Activated CD8-positive, alpha-beta T cell treated with anti-CD3 and anti-CD28 coated beads for 36 hours (primary cell): ENCODE results near the gene OXGR1. TPM values are rescaled to one million over a fixed set of nuclear protein-coding genes. Genes with fewer than 3 reads are reported as not detected.

Experiments used
- ATAC-seq: fragments of 200-7000 bp; cut with Tn5 transposase; one replicate; pipeline ENCODE4 v1.10.0; 2021; ENCODE audit warnings: mild to moderate bottlenecking, moderate library complexity
- CTCF ChIA-PET: fragments of 350-600 bp; sonication (Branson Sonifier 250); formaldehyde crosslinking; loops from one replicate; lab custom pipeline; 2021; ENCODE audit warnings: antibody characterized with exemption; lab: Charles Lee
- POLR2A ChIA-PET: fragments of 350-600 bp; sonication (Branson Sonifier 250); formaldehyde crosslinking; loops from one replicate; lab custom pipeline; 2021; ENCODE audit warnings: antibody characterized with exemption; lab: Charles Lee
- DNase-seq: peaks from one replicate; pipeline ENCODE4 v3.0.0-alpha.2; 2020
- H3K27ac Mint-ChIP-seq: one replicate; pipeline ENCODE4 v1.8.0; 2021; ENCODE audit warnings: mild to moderate bottlenecking, mixed read lengths
- H3K27me3 Mint-ChIP-seq: one replicate; pipeline ENCODE4 v1.8.0; 2021; ENCODE audit warnings: mixed read lengths
- H3K36me3 Mint-ChIP-seq: one replicate; pipeline ENCODE4 v1.8.0; 2021; ENCODE audit warnings: low read depth, mixed read lengths
- H3K4me1 Mint-ChIP-seq: one replicate; pipeline ENCODE4 v1.8.0; 2021; ENCODE audit warnings: low read depth, mixed read lengths
- H3K4me3 Mint-ChIP-seq: one replicate; pipeline ENCODE4 v1.8.0; 2021; ENCODE audit warnings: mild to moderate bottlenecking, moderate library complexity, mixed read lengths
- H3K9me3 Mint-ChIP-seq: one replicate; pipeline ENCODE4 v1.8.0; 2021; ENCODE audit warnings: mixed read lengths
- intact Hi-C: fragments of 100-400 bp; cut with micrococcal nuclease; formaldehyde crosslinking; loops from one replicate; pipeline ENCODE4 v1.10.0; 2022
- total RNA-seq, 2 experiments: library from RNA; stranded (reverse); gene quantifications; one replicate each; pipeline ENCODE4 v1.2.3, GENCODE V29; 2021
- TF ChIP-seq, protein P1 (sequence below): fragments of 200-600 bp; IDR thresholded peaks from one replicate; pipeline ENCODE4 v1.8.0; 2022; ENCODE audit warnings: antibody characterized with exemption, mild to moderate bottlenecking

OXGR1 gene
- total RNA-seq, 2 experiments from 2014 or later = not detected

DNA sequence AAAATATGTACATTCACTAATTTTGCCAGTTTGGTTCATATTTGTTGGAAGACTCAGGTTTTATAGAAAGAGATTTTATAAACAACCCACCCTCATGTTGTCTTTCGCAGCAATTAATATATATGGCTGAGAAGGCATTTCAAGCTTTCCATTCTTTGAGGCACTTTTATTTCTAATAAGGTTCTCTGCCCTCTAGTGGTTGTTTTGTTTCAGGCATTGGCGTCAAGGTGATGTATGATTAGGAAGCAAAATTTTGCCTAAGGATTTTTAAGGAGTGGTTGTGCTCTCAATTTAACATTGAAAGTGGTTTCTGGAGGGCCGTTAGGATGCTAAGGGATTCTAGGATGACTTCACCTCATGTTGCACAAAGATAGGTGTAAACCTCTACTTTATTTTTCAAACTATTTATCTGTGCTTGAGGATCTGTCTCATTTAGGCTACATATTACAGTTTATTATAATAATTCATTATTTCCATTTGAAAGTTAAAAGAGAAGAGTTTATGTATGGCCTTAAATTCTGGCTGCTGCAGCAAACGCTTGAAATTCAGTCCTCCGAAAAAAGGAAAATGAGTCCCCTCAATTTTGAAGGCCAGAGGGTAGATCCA is 35.9 kb downstream of the OXGR1 start:
- no peaks in the 10 kb centered on the region for H3K9me3 Mint-ChIP-seq
- H3K36me3 Mint-ChIP-seq = no peaks in the 10 kb centered on the region
- intact Hi-C loops = no loop called here
- H3K4me1 Mint-ChIP-seq = no peaks in the 10 kb centered on the region
- ATAC-seq (no peak), DNase-seq (peak; percentile 9)
- ChIA-PET CTCF (interaction anchor here (0.6 to 1.8 kb wide), 9 partner anchors 9 to 136 kb away, joined by 3 to 6 read pairs (median 3); no protein-coding TSS in a partner anchor), POLR2A (no interaction called here)
- H3K27me3 Mint-ChIP-seq = no peaks in the 10 kb centered on the region
- H3K4me3 Mint-ChIP-seq = no peak overlapping the region
- TF ChIP-seq, protein P1, sequence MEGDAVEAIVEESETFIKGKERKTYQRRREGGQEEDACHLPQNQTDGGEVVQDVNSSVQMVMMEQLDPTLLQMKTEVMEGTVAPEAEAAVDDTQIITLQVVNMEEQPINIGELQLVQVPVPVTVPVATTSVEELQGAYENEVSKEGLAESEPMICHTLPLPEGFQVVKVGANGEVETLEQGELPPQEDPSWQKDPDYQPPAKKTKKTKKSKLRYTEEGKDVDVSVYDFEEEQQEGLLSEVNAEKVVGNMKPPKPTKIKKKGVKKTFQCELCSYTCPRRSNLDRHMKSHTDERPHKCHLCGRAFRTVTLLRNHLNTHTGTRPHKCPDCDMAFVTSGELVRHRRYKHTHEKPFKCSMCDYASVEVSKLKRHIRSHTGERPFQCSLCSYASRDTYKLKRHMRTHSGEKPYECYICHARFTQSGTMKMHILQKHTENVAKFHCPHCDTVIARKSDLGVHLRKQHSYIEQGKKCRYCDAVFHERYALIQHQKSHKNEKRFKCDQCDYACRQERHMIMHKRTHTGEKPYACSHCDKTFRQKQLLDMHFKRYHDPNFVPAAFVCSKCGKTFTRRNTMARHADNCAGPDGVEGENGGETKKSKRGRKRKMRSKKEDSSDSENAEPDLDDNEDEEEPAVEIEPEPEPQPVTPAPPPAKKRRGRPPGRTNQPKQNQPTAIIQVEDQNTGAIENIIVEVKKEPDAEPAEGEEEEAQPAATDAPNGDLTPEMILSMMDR = peak; percentile 57
- no peak overlapping the region for H3K27ac Mint-ChIP-seq

DNA sequence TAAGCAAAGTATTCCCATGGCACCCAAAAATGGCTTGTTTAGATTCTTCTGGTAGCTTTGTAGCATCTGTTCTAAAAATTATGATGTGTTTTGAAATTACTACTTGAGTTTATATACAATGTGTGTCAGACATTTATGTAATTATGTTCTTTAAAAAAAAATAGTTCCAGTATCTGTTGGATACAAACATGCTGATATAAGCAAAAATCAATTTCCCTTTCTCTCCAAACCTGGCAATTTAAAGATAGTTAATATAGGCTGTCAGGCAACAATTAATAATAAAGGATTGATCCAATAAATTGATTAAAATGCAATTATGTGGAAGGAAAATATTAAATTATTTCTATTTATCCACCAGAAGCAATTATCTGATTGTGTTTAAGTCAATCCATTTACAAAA is 41.7 kb downstream of the OXGR1 start:
- TF ChIP-seq, protein P1 = no peak
- peaks cover 3% of the 10 kb centered on the region for H3K27me3 Mint-ChIP-seq
- ATAC-seq (no peak), DNase-seq (no peak)
- H3K27ac Mint-ChIP-seq = no peak overlapping the region
- no peaks in the 10 kb centered on the region for H3K9me3 Mint-ChIP-seq
- H3K4me1 Mint-ChIP-seq = no peaks in the 10 kb centered on the region
- no peak overlapping the region for H3K4me3 Mint-ChIP-seq
- no peaks in the 10 kb centered on the region for H3K36me3 Mint-ChIP-seq
- intact Hi-C loops = no loop called here
- ChIA-PET CTCF (interaction anchor here (1.0 kb wide), 1 partner anchor 129 kb away, joined by 3 read pairs; no protein-coding TSS in a partner anchor), POLR2A (no interaction called here)

DNA sequence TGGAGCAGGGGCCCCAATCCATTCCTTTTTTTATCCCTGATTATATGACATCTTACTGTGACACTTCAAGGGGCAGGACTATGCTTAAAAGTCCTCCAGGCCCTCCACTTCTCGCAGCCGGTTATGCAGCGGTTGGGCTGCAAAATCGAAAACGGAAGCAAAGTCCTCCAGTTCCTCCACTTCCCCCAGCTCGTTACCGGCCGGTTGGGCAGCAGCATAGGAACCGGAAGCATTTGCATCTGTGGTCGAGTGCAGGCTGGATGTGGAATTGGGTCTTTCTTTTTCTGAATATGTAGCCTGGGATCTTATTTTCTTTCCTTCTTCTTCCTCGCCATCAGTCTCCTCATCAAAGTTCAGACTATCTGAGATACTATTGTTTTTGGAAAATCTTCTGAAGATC is 46.1 kb downstream of the OXGR1 start:
- intact Hi-C loops = no loop called here
- Mint-ChIP-seq H3K27me3 (peaks cover 3% of the 10 kb centered on the region), H3K36me3 (no peaks in the 10 kb centered on the region), H3K27ac (no peak overlapping the region), H3K9me3 (no peaks in the 10 kb centered on the region), H3K4me3 (no peak overlapping the region), H3K4me1 (no peaks in the 10 kb centered on the region)
- POLR2A ChIA-PET = no interaction called here
- TF ChIP-seq, protein P1 = no peak
- CTCF ChIA-PET = no interaction called here
- DNase-seq (no peak), ATAC-seq (no peak)

DNA sequence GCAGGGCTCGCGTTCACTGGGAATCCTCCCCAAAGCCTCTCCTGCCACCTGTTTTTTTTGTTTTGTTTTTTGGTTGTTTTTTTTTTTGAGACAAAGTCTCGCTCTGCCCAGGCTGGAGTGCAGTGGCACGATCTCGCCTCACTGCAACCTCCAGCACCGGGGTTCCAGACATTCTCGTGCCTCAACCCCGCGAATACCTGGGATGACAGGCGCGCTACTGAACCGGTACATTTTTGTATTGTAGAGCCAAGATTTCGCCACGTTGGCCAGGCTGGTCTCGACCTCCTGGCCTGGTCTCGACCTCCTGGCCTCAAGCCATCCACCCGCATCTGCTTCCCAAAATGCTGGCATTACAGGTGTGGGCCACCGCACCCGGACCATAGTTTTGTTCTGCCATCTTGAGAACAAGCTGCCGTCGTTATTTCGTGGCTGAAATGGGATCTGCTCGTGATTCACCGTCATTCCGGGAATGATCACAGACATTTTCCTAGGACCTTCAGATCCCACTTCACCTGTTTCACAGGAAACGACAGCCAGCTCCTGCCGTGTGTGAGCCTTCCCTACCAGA is 46.8 kb downstream of the OXGR1 start:
- Mint-ChIP-seq H3K36me3 (no peaks in the 10 kb centered on the region), H3K27ac (no peak overlapping the region), H3K9me3 (no peaks in the 10 kb centered on the region), H3K4me3 (no peak overlapping the region), H3K27me3 (peaks cover 3% of the 10 kb centered on the region), H3K4me1 (no peaks in the 10 kb centered on the region)
- ATAC-seq (no peak), DNase-seq (no peak)
- POLR2A ChIA-PET = no interaction called here
- intact Hi-C loops = no loop called here
- TF ChIP-seq, protein P1 = no peak
- CTCF ChIA-PET = no interaction called here

DNA sequence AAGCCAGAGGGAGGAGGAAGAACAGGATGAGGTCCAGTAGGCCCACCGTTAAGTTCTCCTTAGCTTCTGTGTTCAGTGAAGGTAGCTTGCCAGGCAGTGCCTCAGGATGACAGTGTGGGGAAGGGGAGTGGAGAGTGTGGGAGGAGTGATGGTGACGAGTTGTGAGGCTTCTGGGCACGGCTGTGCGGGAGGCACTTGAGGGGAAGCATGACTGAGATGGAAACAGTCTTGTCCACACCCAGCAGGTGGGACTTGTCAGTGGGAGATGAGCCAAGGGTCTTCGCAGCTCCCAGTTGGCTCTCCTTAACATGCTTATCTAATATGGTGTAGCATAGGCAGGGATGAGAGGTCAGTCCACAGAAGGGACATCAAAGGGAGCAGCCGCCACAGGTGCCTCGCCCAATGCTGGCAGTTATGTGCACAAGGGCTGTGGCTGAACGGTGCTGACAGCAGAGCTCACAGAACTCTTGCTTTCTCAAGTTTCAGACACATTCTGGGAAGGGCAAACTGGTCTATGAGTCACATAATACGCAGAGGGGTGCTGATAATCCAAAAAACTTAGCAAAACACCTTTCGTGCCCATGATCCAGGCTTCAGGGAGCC is 47.5 kb downstream of the OXGR1 start:
- Mint-ChIP-seq H3K9me3 (no peaks in the 10 kb centered on the region), H3K4me3 (no peak overlapping the region), H3K36me3 (no peaks in the 10 kb centered on the region), H3K27me3 (peaks cover 3% of the 10 kb centered on the region), H3K27ac (no peak overlapping the region), H3K4me1 (no peaks in the 10 kb centered on the region)
- ChIA-PET POLR2A (no interaction called here), CTCF (no interaction called here)
- intact Hi-C loops = no loop called here
- TF ChIP-seq, protein P1 = no peak
- ATAC-seq = no peak
- DNase-seq = no peak
